HL-60/S4 treated with retinoic acid at 250 ng/mL for 4 days and 3 days (cell line): ENCODE results near the gene COA1.
"Not testable (repeated sequence)": the region's sequence is repeated elsewhere in the genome, so short reads cannot be mapped to it uniquely, and the experiment has no call there.

Source experiments
- in situ Hi-C: fragments of 300-500 bp; cut with MboI; formaldehyde crosslinking; loops from 2 replicates; pipeline ENCODE4 v1.7.0; 2022; ENCODE audit warnings: low sequenced_read_pairs

Gene COA1

GRCh38 chr7:43731494-43731893, 2.2 kb upstream of the COA1 start:
- in situ Hi-C loops, result not testable (repeated sequence)

GRCh38 chr7:43729924-43730248, 563 bp upstream of the COA1 start:
- in situ Hi-C loops, result no loop called here

- in situ Hi-C loops, result no loop called here
Observed at GRCh38 chr7:43727494-43727893, 1.8 kb downstream of the COA1 start.

- in situ Hi-C loops, result no loop called here
Observed at GRCh38 chr7:43727003-43727402, 2.3 kb downstream of the COA1 start.

- in situ Hi-C loops, result no loop called here
Observed at GRCh38 chr7:43726466-43726865, 2.9 kb downstream of the COA1 start.

GRCh38 chr7:43725251-43725650, 4.1 kb downstream of the COA1 start:
- in situ Hi-C loops, result no loop called here

GRCh38 chr7:43723007-43723341, 6.3 kb downstream of the COA1 start:
- in situ Hi-C loops, result no loop called here

GRCh38 chr7:43721193-43721806, 8.0 kb downstream of the COA1 start:
- in situ Hi-C loops, result no loop called here

GRCh38 chr7:43716598-43716997, 12.7 kb downstream of the COA1 start:
- in situ Hi-C loops, result no loop called here

GRCh38 chr7:43715966-43716365, 13.4 kb downstream of the COA1 start:
- in situ Hi-C loops, result not testable (repeated sequence)

GRCh38 chr7:43711503-43711902, 17.8 kb downstream of the COA1 start:
- in situ Hi-C loops, result no loop called here

GRCh38 chr7:43708055-43708454, 21.3 kb downstream of the COA1 start:
- in situ Hi-C loops, result not testable (repeated sequence)

- in situ Hi-C loops, result no loop called here
Observed at GRCh38 chr7:43703573-43703972, 25.8 kb downstream of the COA1 start.

- in situ Hi-C loops, result no loop called here
Observed at GRCh38 chr7:43702974-43703373, 26.3 kb downstream of the COA1 start.

GRCh38 chr7:43701929-43702328, 27.4 kb downstream of the COA1 start:
- in situ Hi-C loops, result no loop called here

GRCh38 chr7:43701500-43701854, 27.8 kb downstream of the COA1 start:
- in situ Hi-C loops, result no loop called here

- in situ Hi-C loops, result no loop called here
Observed at GRCh38 chr7:43700646-43701499, 28.4 kb downstream of the COA1 start.

GRCh38 chr7:43700059-43700501, 29.2 kb downstream of the COA1 start:
- in situ Hi-C loops, result no loop called here

GRCh38 chr7:43698460-43699255, 30.7 kb downstream of the COA1 start:
- in situ Hi-C loops, result loop anchor here (10.0 kb wide), 1 partner anchor 124 kb away; no protein-coding TSS in a partner anchor

- in situ Hi-C loops, result loop anchor here (10.0 kb wide), 1 partner anchor 123 kb away; no protein-coding TSS in a partner anchor
Observed at GRCh38 chr7:43697690-43698089, 31.6 kb downstream of the COA1 start.

GRCh38 chr7:43695365-43695764, 34.0 kb downstream of the COA1 start:
- in situ Hi-C loops, result loop anchor here (10.0 kb wide), 1 partner anchor 121 kb away; no protein-coding TSS in a partner anchor

GRCh38 chr7:43694399-43694748, 34.9 kb downstream of the COA1 start:
- in situ Hi-C loops, result loop anchor here (10.0 kb wide), 1 partner anchor 120 kb away; no protein-coding TSS in a partner anchor
